HEK293 (cell line): ENCODE results near the gene PGBD5.

ENCODE experiments used
- CTCF ChIA-PET: fragments of 350-600 bp; formaldehyde crosslinking; extraction: SDS; loops from one replicate; lab custom pipeline; 2021; ENCODE audit warnings: antibody characterized with exemption; lab: Yijun Ruan, JAX
- POLR2A ChIA-PET: fragments of 300-600 bp; formaldehyde crosslinking; extraction: SDS; loops from one replicate; lab custom pipeline; 2020; ENCODE audit warnings: antibody characterized with exemption, inconsistent platforms; lab: Yijun Ruan, JAX
- H3K27ac ChIP-seq: fragments of 200-500 bp; sonication (Bioruptor generic); 2 replicates; pipeline ENCODE4 v1.5.1; 2014; ENCODE audit warnings: low read depth, low read length, control low read depth, inconsistent platforms; ENCODE audit errors: extremely low read depth
- H3K36me3 ChIP-seq, 2 experiments: fragments of 200-500 bp in 1 of 2; sonication (Bioruptor generic) in 1 of 2; 1 replicate in 1 of 2; 2 replicates in 1 of 2; pipeline ENCODE4 v1.5.1; 2014 to 2017; ENCODE audit warnings: inconsistent platforms in 2 of 2, low read length in 2 of 2; ENCODE audit not compliant: control insufficient read depth in 2 of 2, insufficient read depth in 1 of 2
- H3K4me1 ChIP-seq: fragments of 200-500 bp; sonication (Bioruptor generic); 2 replicates; pipeline ENCODE4 v1.5.1; 2014; ENCODE audit warnings: mild to moderate bottlenecking, low read length, inconsistent platforms; ENCODE audit not compliant: control insufficient read depth, insufficient read depth
- H3K4me3 ChIP-seq: 2 replicates; pipeline ENCODE4 v1.5.1; 2011; ENCODE audit warnings: low read depth, mild to moderate bottlenecking, control low read depth, low read length, moderate library complexity
- H3K9me3 ChIP-seq: fragments of 200-500 bp; sonication (Bioruptor generic); 2 replicates; pipeline ENCODE4 v1.5.1; 2014; ENCODE audit warnings: low read depth, low read length, inconsistent platforms; ENCODE audit not compliant: control insufficient read depth, insufficient read depth
- BCL11B ChIP-seq: fragments of 450-650 bp; formaldehyde crosslinking; IDR thresholded peaks from 2 replicates; pipeline ENCODE4 v1.5.1; 2016; ENCODE audit warnings: low read depth, missing biosample characterization, missing genetic modification characterization
- FEZF1 ChIP-seq: fragments of 450-650 bp; formaldehyde crosslinking; IDR thresholded peaks from 2 replicates; pipeline ENCODE4 v1.5.1; 2016; ENCODE audit warnings: missing biosample characterization, missing genetic modification characterization
- GLIS1 ChIP-seq: fragments of 450-650 bp; formaldehyde crosslinking; IDR thresholded peaks from 2 replicates; pipeline ENCODE4 v1.5.1; 2016; ENCODE audit warnings: missing biosample characterization, missing genetic modification characterization
- PRDM1 ChIP-seq: fragments of 450-650 bp; formaldehyde crosslinking; IDR thresholded peaks from 2 replicates; pipeline ENCODE4; 2016; ENCODE audit warnings: missing biosample characterization, missing genetic modification characterization
- ZNF121 ChIP-seq: fragments of 450-650 bp; formaldehyde crosslinking; IDR thresholded peaks from 2 replicates; pipeline ENCODE4 v1.5.1; 2016; ENCODE audit warnings: missing biosample characterization, missing genetic modification characterization
- ZNF157 ChIP-seq: fragments of 450-650 bp; formaldehyde crosslinking; IDR thresholded peaks from 2 replicates; pipeline ENCODE4 v1.5.1; 2016; ENCODE audit warnings: missing biosample characterization, missing genetic modification characterization
- ZNF221 ChIP-seq: fragments of 450-650 bp; formaldehyde crosslinking; IDR thresholded peaks from 2 replicates; pipeline ENCODE4 v1.5.1; 2017; ENCODE audit warnings: missing biosample characterization, missing genetic modification characterization, borderline replicate concordance
- ZNF239 ChIP-seq: fragments of 450-650 bp; formaldehyde crosslinking; IDR thresholded peaks from 2 replicates; pipeline ENCODE4 v1.5.1; 2016; ENCODE audit warnings: missing biosample characterization, missing genetic modification characterization
- ZNF311 ChIP-seq: fragments of 450-650 bp; formaldehyde crosslinking; IDR thresholded peaks from 2 replicates; pipeline ENCODE4 v1.5.1; 2017; ENCODE audit warnings: missing biosample characterization, missing genetic modification characterization, borderline replicate concordance
- ZNF324 ChIP-seq: fragments of 450-650 bp; formaldehyde crosslinking; IDR thresholded peaks from 2 replicates; pipeline ENCODE4 v1.5.1; 2016; ENCODE audit warnings: missing biosample characterization, missing genetic modification characterization
- ZNF404 ChIP-seq: fragments of 450-650 bp; formaldehyde crosslinking; IDR thresholded peaks from 2 replicates; pipeline ENCODE4 v1.5.1; 2017; ENCODE audit warnings: missing biosample characterization, missing genetic modification characterization
- ZNF423 ChIP-seq: fragments of 450-650 bp; formaldehyde crosslinking; IDR thresholded peaks from 2 replicates; pipeline ENCODE4 v1.5.1; 2016; ENCODE audit warnings: missing biosample characterization, missing genetic modification characterization
- ZNF596 ChIP-seq: fragments of 450-650 bp; IDR thresholded peaks from 2 replicates; pipeline ENCODE4 v1.5.0; 2018; ENCODE audit warnings: missing biosample characterization, mild to moderate bottlenecking, missing genetic modification characterization, moderate library complexity
- ZNF776 ChIP-seq: fragments of 450-650 bp; formaldehyde crosslinking; IDR thresholded peaks from 2 replicates; pipeline ENCODE4 v1.5.0; 2017; ENCODE audit warnings: missing biosample characterization, missing genetic modification characterization, borderline replicate concordance
- ZNF785 ChIP-seq: fragments of 450-650 bp; formaldehyde crosslinking; IDR thresholded peaks from 2 replicates; pipeline ENCODE4 v1.5.1; 2016; ENCODE audit warnings: missing biosample characterization, missing genetic modification characterization
- TF ChIP-seq, protein P1 (sequence below): fragments of 450-650 bp; formaldehyde crosslinking; IDR thresholded peaks from 2 replicates; pipeline ENCODE4 v1.5.1; 2016; ENCODE audit warnings: missing biosample characterization, missing genetic modification characterization
- TF ChIP-seq, protein P2 (sequence below): fragments of 450-650 bp; formaldehyde crosslinking; IDR thresholded peaks from 2 replicates; pipeline ENCODE4 v1.5.1; 2016; ENCODE audit warnings: missing biosample characterization, missing genetic modification characterization, borderline replicate concordance
- TF ChIP-seq, protein P3 (sequence below): fragments of 450-650 bp; formaldehyde crosslinking; IDR thresholded peaks from 2 replicates; pipeline ENCODE4 v1.5.1; 2016; ENCODE audit warnings: missing biosample characterization, missing genetic modification characterization

The PGBD5 gene

DNA sequence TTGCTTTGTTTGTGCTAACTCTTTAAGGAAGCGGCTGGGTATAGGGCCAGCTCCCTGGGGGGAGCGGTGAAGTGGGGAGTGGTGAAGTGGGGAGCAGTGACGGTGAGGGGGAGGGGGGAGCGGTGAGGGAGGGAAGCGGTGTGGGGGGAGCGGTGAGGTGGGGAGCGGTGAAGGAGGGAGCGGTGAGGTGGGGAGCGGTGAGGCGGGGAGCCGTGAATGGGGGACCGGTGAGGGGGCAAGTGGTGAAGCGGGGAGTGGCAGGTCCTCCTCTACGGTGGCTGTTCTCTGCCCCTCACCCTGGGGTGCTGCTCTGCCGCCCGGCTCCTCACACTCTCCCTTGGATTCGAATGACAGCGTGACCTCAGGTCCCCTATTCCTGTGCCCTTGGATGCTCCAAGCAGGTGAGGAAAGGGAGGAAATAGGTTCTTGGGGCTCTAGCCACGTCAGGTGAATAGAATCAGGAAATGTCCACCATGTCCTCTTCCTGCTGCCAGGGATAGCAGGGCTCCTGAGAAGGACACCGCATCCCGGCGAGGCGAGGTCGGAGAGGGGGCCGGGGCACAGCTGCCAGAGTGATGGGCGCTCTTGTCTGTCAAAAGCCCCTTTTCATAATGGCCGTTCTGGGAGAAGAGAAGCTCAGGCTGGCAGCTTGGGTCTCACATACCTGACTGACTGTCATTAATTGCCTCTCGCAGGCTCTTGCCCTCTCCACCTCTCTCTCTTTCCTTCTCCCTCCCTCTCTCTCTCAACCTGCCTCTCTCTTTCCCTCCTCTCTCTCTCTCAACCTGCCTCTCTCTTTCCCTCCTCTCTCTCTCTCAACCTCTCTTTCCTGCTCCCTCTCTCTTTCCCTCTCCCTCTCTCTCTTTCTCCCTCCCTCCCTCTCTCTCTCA, 134.2 kb downstream of the PGBD5 start (continued):
- TF ChIP-seq, protein P1, sequence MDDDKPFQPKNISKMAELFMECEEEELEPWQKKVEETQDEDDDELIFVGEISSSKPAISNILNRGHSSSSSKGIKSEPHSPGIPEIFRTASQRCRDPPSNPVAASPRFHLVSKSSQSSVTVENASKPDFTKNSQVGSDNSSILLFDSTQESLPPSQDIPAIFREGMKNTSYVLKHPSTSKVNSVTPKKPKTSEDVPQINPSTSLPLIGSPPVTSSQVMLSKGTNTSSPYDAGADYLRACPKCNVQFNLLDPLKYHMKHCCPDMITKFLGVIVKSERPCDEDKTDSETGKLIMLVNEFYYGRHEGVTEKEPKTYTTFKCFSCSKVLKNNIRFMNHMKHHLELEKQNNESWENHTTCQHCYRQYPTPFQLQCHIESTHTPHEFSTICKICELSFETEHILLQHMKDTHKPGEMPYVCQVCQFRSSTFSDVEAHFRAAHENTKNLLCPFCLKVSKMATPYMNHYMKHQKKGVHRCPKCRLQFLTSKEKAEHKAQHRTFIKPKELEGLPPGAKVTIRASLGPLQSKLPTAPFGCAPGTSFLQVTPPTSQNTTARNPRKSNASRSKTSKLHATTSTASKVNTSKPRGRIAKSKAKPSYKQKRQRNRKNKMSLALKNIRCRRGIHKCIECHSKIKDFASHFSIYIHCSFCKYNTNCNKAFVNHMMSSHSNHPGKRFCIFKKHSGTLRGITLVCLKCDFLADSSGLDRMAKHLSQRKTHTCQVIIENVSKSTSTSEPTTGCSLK: no peak
- TF ChIP-seq ZNF121 (no peak), ZNF239 (tag by site-specific recombination) (no peak), PRDM1 (tag by site-specific recombination) (peak; percentile 84), ZNF776 (no peak), ZNF596 (tag by site-specific recombination) (peak; percentile 98), GLIS1 (tag by site-specific recombination) (no peak), ZNF423 (no peak), ZNF785 (no peak)
- TF ChIP-seq, all 188 proteins: peak for 4

DNA sequence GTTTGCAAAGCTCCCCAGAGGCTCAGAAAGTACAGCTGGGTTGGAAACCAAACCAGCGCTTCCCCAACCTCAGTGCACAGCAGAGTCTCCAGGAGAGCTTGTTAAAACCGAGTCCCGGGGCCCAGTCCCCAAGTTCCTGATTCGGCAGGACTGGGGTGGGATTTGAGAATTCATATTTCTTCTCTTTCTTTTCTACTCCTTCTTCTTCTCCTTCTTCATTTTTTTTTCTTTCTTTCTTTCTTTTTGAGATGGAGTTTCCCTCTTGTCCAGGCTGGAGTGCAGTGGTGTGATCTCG, 136.8 kb downstream of the PGBD5 start:
- Histone ChIP-seq H3K9me3 (no peaks in the 10 kb centered on the region), H3K4me3 (no peak overlapping the region), H3K36me3 (no peaks in the 10 kb centered on the region), H3K4me1 (no peaks in the 10 kb centered on the region), H3K27ac (no peak overlapping the region)
- ChIA-PET POLR2A (no interaction called here), CTCF (interaction anchor here (0.6 to 1.1 kb wide), 5 partner anchors 13 to 628 kb away, joined by 3 to 10 read pairs (median 3); no protein-coding TSS in a partner anchor)
- TF ChIP-seq FEZF1 (tag by site-specific recombination) (no peak), ZNF157 (tag by site-specific recombination) (no peak), ZNF221 (tag by site-specific recombination) (no peak), BCL11B (tag by site-specific recombination) (no peak), ZNF311 (tag by site-specific recombination) (no peak), ZNF324 (tag by site-specific recombination) (no peak), ZNF404 (tag by site-specific recombination) (no peak)
- TF ChIP-seq, protein P2, sequence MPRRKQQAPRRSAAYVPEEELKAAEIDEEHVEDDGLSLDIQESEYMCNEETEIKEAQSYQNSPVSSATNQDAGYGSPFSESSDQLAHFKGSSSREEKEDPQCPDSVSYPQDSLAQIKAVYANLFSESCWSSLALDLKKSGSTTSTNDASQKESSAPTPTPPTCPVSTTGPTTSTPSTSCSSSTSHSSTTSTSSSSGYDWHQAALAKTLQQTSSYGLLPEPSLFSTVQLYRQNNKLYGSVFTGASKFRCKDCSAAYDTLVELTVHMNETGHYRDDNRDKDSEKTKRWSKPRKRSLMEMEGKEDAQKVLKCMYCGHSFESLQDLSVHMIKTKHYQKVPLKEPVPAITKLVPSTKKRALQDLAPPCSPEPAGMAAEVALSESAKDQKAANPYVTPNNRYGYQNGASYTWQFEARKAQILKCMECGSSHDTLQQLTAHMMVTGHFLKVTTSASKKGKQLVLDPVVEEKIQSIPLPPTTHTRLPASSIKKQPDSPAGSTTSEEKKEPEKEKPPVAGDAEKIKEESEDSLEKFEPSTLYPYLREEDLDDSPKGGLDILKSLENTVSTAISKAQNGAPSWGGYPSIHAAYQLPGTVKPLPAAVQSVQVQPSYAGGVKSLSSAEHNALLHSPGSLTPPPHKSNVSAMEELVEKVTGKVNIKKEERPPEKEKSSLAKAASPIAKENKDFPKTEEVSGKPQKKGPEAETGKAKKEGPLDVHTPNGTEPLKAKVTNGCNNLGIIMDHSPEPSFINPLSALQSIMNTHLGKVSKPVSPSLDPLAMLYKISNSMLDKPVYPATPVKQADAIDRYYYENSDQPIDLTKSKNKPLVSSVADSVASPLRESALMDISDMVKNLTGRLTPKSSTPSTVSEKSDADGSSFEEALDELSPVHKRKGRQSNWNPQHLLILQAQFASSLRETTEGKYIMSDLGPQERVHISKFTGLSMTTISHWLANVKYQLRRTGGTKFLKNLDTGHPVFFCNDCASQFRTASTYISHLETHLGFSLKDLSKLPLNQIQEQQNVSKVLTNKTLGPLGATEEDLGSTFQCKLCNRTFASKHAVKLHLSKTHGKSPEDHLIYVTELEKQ: no peak
- TF ChIP-seq, protein P1: no peak
- TF ChIP-seq, protein P3, sequence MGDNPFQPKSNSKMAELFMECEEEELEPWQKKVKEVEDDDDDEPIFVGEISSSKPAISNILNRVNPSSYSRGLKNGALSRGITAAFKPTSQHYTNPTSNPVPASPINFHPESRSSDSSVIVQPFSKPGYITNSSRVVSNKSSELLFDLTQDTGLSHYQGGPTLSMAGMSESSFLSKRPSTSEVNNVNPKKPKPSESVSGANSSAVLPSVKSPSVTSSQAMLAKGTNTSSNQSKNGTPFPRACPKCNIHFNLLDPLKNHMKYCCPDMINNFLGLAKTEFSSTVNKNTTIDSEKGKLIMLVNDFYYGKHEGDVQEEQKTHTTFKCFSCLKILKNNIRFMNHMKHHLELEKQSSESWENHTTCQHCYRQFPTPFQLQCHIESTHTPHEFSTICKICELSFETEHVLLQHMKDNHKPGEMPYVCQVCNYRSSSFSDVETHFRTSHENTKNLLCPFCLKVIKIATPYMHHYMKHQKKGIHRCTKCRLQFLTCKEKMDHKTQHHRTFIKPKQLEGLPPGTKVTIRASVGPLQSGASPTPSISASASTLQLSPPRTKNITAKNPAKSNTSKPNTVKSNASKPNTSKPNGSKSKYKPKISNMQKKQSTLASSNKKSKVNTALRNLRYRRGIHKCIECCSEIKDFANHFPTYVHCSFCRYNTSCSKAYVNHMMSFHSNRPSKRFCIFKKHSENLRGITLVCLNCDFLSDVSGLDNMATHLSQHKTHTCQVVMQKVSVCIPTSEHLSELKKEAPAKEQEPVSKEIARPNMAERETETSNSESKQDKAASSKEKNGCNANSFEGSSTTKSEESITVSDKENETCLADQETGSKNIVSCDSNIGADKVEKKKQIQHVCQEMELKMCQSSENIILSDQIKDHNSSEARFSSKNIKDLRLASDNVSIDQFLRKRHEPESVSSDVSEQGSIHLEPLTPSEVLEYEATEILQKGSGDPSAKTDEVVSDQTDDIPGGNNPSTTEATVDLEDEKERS: no peak
